Measurements from ENCODE around the gene TRIM14.
"Not testable (repeated sequence)": the region's sequence is repeated elsewhere in the genome, so short reads cannot be mapped to it uniquely, and the experiment has no call there.

Gene TRIM14

DNA sequence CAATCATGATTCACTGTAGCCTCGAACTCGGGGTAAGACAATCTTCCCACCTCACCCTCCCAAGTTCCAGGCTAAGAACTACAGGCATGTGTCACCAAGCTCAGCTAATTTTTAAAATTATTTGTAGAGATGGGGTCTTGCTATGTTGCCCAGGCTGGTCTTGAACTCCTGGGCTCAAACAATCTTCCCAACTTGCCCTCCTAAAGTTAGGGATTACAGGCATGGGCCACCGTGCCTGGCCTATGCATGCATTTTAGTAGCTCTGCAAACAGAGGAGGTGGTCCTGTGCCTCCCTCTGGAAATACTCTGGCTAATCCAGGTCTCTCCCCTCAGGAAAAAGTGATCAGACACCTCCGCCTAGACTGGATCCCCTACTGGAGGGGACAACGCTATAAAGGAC, 21.5 kb upstream of the TRIM14 start:
- DNase-seq: no peak

- DNase-seq: no peak
Measured at GRCh38 chr9:98136489-98136888, 17.5 kb upstream of the TRIM14 start.

GRCh38 chr9:98135938-98136337, 16.9 kb upstream of the TRIM14 start:
- no peak for DNase-seq

GRCh38 chr9:98135558-98135934, 16.5 kb upstream of the TRIM14 start:
- no peak for DNase-seq

DNA sequence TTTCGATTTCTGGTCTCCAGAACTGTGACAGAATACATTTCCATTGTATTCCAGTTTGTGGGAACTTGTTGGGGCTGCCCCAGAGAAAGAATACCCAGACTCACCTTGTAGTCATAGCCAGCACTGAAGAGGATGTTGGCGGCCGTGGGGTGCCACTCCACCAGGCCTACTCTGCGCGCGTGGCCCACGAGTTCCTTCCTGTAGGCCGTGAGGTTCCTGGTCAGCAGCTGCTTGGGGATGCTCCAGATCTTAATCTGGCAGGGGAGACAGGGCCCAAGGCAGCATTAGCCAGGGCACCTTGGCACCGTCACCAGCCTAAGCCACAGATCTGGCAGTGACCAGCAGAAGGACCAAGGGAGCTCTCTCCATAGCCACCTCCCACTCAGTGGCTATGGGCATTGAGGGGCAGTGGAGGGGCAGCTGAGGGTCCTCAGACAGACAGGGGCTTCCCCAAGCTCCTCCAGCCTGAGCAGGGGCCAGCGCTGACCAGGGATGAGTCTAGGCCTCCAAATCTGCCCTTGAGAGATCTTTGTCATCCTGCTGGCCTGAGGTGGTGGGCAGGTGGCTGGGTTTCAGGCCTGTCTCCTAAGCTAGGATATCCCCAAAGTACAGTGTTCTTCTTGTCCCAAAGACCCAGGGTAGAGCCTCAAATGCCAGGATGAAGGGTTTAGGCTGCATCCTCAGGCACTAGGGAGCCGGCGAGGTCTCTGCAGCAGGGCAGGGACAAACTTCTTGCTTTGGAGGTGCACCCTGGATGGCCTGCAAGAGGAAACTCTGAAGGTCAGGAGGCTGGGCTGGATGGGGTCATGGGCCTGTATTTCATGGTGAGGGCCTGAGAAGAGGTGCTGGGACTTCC, 15.9 kb upstream of the TRIM14 start:
- no peak for DNase-seq

DNA sequence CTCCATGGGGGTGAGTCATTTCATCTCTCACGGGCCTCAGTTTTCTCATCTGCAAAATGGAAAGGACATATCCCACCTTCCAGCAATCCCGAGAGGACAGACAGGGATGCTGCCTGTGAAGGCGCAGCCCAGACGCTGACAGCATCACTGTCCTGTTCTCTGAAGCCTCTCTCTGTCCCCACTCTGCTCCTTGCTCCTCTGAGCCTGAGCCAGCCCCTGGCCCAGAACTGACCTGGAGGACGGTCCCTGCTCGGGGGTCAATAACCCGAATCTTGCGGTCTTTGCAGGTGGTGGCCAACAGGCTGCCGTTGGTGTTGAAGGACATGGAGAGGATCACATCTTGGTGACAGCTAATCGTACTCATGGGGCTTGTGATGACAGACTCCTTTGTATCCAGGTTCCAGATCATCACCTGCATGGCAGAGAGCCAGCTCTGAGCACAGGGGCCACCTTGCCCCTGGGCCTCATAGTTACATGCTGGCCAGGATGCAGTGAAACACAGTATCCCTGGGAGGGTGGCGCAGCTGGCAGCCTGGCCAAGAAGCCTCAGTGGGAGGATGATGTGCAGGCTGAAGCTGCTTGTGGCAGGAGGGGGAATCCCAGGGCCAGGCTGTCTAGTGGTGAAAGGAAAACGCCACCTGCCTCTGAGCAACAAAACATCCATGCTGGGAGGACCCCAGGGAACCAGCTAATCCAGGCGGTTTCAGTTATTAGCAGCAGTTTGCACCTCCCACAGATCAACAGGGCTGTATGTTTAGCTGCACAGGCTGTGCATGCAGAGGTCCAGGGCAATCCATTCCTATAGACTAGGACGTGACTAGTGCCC, 14.0 kb upstream of the TRIM14 start:
- no peak for DNase-seq

DNA sequence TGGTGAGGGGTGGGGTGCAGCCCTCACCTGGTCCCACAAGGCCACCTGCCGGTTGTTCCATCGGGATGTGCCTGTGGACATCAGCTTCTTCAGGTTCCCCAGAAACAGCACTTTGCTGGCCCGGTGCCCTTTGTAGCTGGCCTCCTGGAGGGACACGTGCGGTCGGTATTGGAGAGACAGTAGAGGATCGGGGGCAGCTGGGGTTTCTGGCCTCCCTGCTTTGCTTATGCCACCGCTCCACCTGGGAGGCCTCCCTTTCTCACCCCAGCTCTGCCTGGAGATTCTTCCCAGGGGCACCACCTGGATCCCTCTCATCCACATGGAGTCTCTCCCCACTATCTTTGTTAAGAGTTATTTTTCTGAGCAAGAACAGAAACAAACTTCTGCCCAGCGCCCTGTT, 13.1 kb upstream of the TRIM14 start:
- DNase-seq: no peak

GRCh38 chr9:98130576-98131228, 11.7 kb upstream of the TRIM14 start:
- DNase-seq: no peak

- DNase-seq: not testable (repeated sequence)
Measured at GRCh38 chr9:98130060-98130459, 11.0 kb upstream of the TRIM14 start.

DNA sequence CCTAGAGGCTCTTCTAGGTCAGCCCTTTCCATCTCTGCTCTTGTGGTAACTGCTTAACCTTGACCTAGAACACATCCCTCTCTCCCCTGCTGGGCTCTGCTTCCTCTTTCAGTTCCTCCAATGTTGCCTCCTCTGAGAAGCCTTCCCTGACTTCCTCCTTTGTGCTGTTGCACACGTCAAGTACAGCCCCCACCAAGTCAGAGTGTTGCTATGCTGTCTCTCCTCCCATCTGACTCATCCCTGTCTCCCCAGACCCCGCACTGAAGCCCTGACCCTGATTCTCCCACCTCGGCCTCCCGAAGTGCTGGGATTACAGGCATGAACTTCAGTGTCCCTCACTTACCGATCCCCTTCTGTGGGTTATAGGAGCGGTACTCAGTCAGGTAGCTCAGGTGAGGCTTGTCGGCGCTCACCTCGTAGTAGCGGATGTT, 10.4 kb upstream of the TRIM14 start:
- no peak for DNase-seq

GRCh38 chr9:98128316-98128715, 9.3 kb upstream of the TRIM14 start:
- no peak for DNase-seq

DNA sequence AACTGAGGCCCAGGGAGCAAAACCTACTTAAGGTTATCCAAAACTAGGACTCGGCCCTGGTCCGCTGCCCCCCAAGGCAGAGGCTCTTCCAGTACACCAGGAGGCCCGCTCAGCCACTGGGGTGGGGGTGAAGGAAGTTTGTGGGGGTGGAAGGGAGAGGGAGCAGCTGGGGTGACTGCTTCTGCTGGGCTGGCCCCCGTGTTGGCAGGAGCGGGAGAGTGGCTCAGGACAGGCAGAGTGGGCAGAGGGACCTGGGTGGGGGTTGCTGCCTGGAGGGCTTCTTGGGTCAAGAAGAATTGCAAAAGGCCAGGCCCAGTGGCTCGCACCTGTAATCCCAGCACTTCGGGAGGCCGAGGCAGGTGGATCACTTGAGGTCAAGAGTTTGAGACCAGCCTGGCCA, 8.2 kb upstream of the TRIM14 start:
- DNase-seq: no peak

DNA sequence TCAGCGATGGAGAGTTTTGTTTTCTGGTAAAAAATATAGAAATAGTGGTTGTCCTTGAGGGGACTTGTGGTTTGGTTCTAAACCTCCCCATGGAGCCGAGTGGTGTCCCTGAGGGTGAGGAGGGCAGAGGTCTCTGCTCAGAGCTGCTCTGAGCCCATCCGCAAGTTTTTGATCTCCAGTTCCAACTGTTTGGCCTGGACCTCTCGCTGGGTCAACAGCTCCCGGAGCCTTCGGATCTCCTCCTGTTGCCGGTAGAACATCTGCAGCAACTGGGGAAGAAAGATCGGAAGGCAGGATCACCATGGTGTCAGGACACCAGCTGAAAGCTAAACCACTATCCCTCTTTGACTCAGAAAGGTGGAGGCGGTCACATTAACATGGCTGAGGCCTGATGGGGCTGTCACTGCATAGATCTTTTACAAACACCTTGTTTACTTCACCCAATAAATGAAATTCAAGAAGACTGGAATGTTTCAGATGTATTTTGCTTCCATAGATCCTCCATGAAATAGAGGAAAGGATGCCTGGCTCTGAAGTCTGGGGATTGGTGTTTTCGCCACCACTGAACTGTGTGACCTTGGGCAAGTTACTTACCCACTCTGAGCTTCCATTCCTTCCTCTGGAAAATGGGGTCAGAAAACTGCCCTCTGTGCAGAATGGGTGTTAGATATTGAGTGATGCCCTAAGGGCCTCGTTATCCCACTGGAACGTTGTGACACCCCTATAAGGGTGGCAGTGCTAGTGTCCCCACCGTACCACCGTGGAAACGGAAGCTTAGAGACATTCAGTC, 5.8 kb upstream of the TRIM14 start:
- DNase-seq: no peak

GRCh38 chr9:98124091-98124490, 5.1 kb upstream of the TRIM14 start:
- DNase-seq: not testable (repeated sequence)

DNA sequence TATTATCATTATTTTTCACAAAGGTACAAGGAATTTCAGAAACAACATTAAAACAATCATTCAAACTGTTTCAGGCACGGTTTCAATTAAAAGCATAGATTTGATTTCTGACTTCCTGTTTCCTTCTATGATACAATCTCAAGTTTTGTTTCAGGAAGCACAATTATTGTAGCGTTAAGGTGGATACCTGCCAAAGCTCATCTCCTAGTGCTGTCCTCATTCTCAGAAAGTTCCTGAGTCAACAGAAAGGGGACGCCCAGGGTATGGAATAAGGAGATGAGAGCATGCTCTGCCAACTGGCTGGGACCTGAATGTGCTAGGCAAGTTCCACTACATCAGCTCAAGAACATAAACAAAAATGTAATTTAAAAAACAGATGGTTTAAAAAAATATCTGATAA, 2.0 kb upstream of the TRIM14 start:
- DNase-seq: no peak

DNA sequence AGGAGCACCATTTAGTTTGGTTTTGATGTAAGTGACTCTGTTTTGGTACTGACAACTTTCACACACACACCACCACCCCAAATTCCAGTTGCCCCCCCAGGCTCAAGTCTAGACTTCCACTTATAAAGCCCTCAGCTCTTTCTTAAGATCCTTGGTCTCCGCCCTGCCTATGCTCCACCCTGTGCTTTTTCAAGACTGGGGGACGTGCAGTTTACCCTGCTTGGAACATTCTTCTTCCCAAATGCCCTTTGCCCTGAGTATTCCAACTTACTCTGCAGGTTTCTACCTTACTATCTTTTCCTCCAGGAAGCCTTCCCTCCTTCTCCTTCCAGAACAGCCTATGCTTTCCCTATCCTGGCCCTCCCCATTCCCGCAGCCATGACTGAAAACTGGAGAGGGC, 1.5 kb upstream of the TRIM14 start:
- DNase-seq: no peak

GRCh38 chr9:98117984-98118639, 910 bp downstream of the TRIM14 start:
- peak; percentile 58 to 64 for DNase-seq

DNA sequence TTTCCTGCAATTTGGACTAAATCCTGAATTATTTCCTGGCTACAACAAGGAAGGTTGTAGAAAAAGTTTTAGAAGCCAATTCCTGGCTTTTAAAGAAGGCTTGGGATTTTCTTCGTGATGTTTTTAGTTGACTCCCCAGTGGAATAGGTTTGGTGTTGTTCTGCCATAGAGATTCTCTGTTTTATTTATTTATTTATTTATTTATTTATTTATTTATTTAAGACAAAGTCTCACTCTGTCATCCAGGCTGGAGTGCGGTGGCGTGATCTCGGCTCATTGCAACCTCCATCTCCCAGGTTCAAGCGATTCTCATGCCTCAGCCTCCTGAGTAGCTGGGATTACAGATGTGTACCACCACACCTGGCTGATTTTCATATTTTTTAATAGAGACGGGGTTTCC, 1.9 kb downstream of the TRIM14 start:
- not testable (repeated sequence) for DNase-seq

DNA sequence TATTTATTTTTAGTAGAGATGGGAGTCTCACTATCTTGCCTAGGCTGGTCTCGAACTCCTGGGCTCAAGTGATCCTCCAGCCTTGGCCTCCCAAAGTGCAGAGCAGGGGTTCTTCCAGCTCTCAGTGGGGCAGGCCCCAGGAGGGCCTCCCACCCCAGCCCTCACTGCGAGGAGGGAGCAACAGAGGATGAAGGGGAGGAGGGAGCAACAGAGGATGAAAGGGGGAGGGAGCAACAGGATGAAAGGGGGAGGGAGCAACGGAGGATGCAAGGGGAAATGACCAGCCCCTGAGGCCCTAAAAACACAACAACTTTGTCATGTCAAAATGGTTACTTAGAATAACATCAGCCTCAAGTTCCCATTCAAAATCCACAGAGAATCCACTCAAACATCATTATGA, 10.0 kb downstream of the TRIM14 start:
- DNase-seq: no peak

DNA sequence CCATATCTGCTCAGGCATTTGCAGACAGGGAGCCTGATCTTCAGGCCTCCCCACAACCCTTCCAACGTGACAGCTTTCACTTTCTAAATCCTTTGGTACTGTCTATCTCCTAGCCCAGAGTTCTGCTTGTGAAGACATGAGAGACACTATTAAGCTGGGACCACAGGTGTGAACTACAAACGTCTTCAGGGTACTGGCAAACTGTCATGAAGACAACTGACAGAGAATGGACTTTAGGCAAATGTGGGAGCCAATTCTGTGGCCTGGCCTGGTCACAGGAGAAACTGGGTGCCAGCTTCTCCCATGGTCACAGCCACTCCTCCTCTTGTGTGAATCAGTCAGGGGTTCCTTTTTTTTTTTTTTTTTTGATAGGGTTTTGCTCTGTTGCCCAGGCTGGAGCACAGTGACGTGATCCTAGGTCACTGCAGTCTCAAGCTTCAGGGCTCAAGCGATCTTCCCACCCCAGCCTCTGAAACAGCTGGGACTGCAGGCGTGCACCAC, 10.4 kb downstream of the TRIM14 start:
- peak; percentile 48 to 54 for DNase-seq

GRCh38 chr9:98107926-98108325, 11.1 kb downstream of the TRIM14 start:
- no peak for DNase-seq

- no peak for DNase-seq
Measured at GRCh38 chr9:98105006-98105405, 14.0 kb downstream of the TRIM14 start.
